IMR-90 (cell line): ENCODE results near the gene OMD. TPM values are rescaled to one million over a fixed set of nuclear protein-coding genes. Genes with fewer than 3 reads are reported as not detected.

Experiments used
- ATAC-seq: fragments of 200-7000 bp; cut with Tn5 transposase; 2 replicates; pipeline ENCODE4 v1.9.1; 2020; ENCODE audit warnings: low read depth, mild to moderate bottlenecking, moderate library complexity
- BruUV-seq: library from RNA; stranded (reverse); fragments of 400-500 nt; replicated peaks from 2 replicates; lab custom pipeline; 2021; lab: Mats Ljungman, UMichigan
- CTCF ChIA-PET: fragments of 300-600 bp; formaldehyde crosslinking; extraction: SDS; loops from one replicate; lab custom pipeline; 2021; ENCODE audit warnings: antibody characterized with exemption; lab: Yijun Ruan, JAX
- POLR2A ChIA-PET: fragments of 300-600 bp; sonication (Branson Sonifier 250); formaldehyde crosslinking; loops from one replicate; lab custom pipeline; 2022; ENCODE audit warnings: antibody characterized with exemption; ENCODE audit not compliant: unreplicated experiment; lab: Charles Lee
- DNase-seq: peaks from one replicate; pipeline ENCODE4 v3.0.0; 2013
- H2AFZ ChIP-seq: replicated peaks from 2 replicates; pipeline ENCODE3; 2013; ENCODE audit warnings: low read length, mild to moderate bottlenecking; ENCODE audit not compliant: poor library complexity
- H2AK5ac ChIP-seq: 2 replicates; pipeline ENCODE4 v1.6.1; 2013; ENCODE audit warnings: low read depth, low read length, inconsistent platforms
- H2AK9ac ChIP-seq: replicated peaks from 2 replicates; pipeline ENCODE3; 2013; ENCODE audit warnings: mild to moderate bottlenecking, low read depth, low read length, moderate library complexity; ENCODE audit not compliant: poor library complexity
- H2BK120ac ChIP-seq: 2 replicates; pipeline ENCODE4 v1.6.1; 2013; ENCODE audit warnings: low read depth, low read length, inconsistent platforms
- H2BK15ac ChIP-seq: 3 replicates; pipeline ENCODE4 v1.6.1; 2013; ENCODE audit warnings: low read depth, low read length, inconsistent platforms
- H2BK20ac ChIP-seq: 2 replicates; pipeline ENCODE4 v1.6.1; 2013; ENCODE audit warnings: low read depth, mild to moderate bottlenecking, inconsistent platforms, low read length, moderate library complexity
- H2BK5ac ChIP-seq: 2 replicates; pipeline ENCODE4 v1.6.1; 2013; ENCODE audit warnings: mild to moderate bottlenecking, low read depth, low read length, inconsistent platforms; ENCODE audit not compliant: poor library complexity, severe bottlenecking
- H3K14ac ChIP-seq: replicated peaks from 2 replicates; pipeline ENCODE4 v1.6.1; 2013; ENCODE audit warnings: low read depth, low read length, inconsistent platforms
- H3K18ac ChIP-seq: 2 replicates; pipeline ENCODE4 v1.6.1; 2013; ENCODE audit warnings: low read depth, low read length, control low read depth
- H3K23ac ChIP-seq: 2 replicates; pipeline ENCODE4 v1.6.1; 2013; ENCODE audit warnings: low read depth, low read length, inconsistent platforms
- H3K27ac ChIP-seq: 2 replicates; pipeline ENCODE4 v1.5.1; 2013; ENCODE audit warnings: mild to moderate bottlenecking, control low read depth, low read length; ENCODE audit not compliant: insufficient read depth
- H3K27me3 ChIP-seq: 2 replicates; pipeline ENCODE4 v1.6.1; 2013; ENCODE audit warnings: low read length; ENCODE audit not compliant: control insufficient read depth, insufficient read depth
- H3K36me3 ChIP-seq: 2 replicates; pipeline ENCODE4 v1.6.1; 2013; ENCODE audit warnings: low read length, mixed read lengths; ENCODE audit not compliant: control insufficient read depth, insufficient read depth
- H3K4ac ChIP-seq: 2 replicates; pipeline ENCODE4 v1.6.1; 2013; ENCODE audit warnings: low read depth, low read length, inconsistent platforms
- H3K4me1 ChIP-seq: 2 replicates; pipeline ENCODE4 v1.6.1; 2013; ENCODE audit warnings: low read length, mixed read lengths; ENCODE audit not compliant: control insufficient read depth, insufficient read depth
- H3K4me2 ChIP-seq: 2 replicates; pipeline ENCODE4 v1.6.1; 2013; ENCODE audit warnings: low read depth, mild to moderate bottlenecking, control low read depth, low read length, moderate library complexity
- H3K4me3 ChIP-seq: 2 replicates; pipeline ENCODE4 v1.5.1; 2013; ENCODE audit warnings: low read depth, mild to moderate bottlenecking, control low read depth, low read length, moderate library complexity; ENCODE audit not compliant: insufficient read depth
- H3K56ac ChIP-seq: 2 replicates; pipeline ENCODE4 v1.6.1; 2013; ENCODE audit warnings: low read length, inconsistent platforms; ENCODE audit not compliant: insufficient read depth; ENCODE audit errors: extremely low read depth
- H3K79me1 ChIP-seq, 2 experiments: 2 replicates each; pipeline ENCODE4 v1.6.1; 2013; ENCODE audit warnings: low read length in 2 of 2, inconsistent platforms in 1 of 2, low read depth in 1 of 2
- H3K9ac ChIP-seq: 2 replicates; pipeline ENCODE4 v1.6.1; 2013; ENCODE audit warnings: low read depth, low read length, control low read depth
- H3K9me1 ChIP-seq: 2 replicates; pipeline ENCODE4 v1.6.1; 2013; ENCODE audit warnings: low read length, inconsistent platforms; ENCODE audit not compliant: insufficient read depth
- H3K9me3 ChIP-seq: 2 replicates; pipeline ENCODE4 v1.6.1; 2013; ENCODE audit warnings: low read length; ENCODE audit not compliant: control insufficient read depth, insufficient read depth
- H4K20me1 ChIP-seq: 2 replicates; pipeline ENCODE4 v1.6.1; 2013; ENCODE audit warnings: low read length, inconsistent platforms; ENCODE audit not compliant: insufficient read depth
- H4K5ac ChIP-seq: 2 replicates; pipeline ENCODE4 v1.6.1; 2013; ENCODE audit warnings: mild to moderate bottlenecking, low read depth, low read length, control low read depth
- H4K8ac ChIP-seq, 2 experiments: 2 replicates each; pipeline ENCODE4 v1.6.1; 2013; ENCODE audit warnings: low read depth in 2 of 2, low read length in 2 of 2, control low read depth in 1 of 2, inconsistent platforms in 1 of 2
- H4K91ac ChIP-seq: 2 replicates; pipeline ENCODE4 v1.6.1; 2013; ENCODE audit warnings: low read depth, low read length, inconsistent platforms; ENCODE audit not compliant: insufficient read depth
- BHLHE40 ChIP-seq: fragments of 150-350 bp; IDR thresholded peaks from 2 replicates; pipeline ENCODE4 v1.6.1; 2016; ENCODE audit warnings: mild to moderate bottlenecking, low read depth, low read length
- CEBPB ChIP-seq: IDR thresholded peaks from 2 replicates; pipeline ENCODE4 v1.6.1; 2012; ENCODE audit warnings: low read depth, low read length, improper control_type of control experiment
- CHD1 ChIP-seq: IDR thresholded peaks from 2 replicates; pipeline ENCODE4 v1.6.1; 2012; ENCODE audit warnings: low read depth, low read length, improper control_type of control experiment
- CTCF ChIP-seq: conservative IDR thresholded peaks from 2 replicates; pipeline ENCODE4 v1.5.1; 2012; ENCODE audit warnings: mild to moderate bottlenecking, low read depth, low read length, improper control_type of control experiment
- ELK1 ChIP-seq: fragments of 150-350 bp; IDR thresholded peaks from 2 replicates; pipeline ENCODE4 v1.6.1; 2016; ENCODE audit warnings: low read depth, mild to moderate bottlenecking, low read length, moderate library complexity, borderline replicate concordance
- FOS ChIP-seq: fragments of 150-350 bp; IDR thresholded peaks from 2 replicates; pipeline ENCODE4 v1.6.1; 2016; ENCODE audit warnings: low read depth, low read length
- MAFK ChIP-seq: IDR thresholded peaks from 2 replicates; pipeline ENCODE4 v1.6.1; 2012; ENCODE audit warnings: low read depth, low read length, improper control_type of control experiment
- MAZ ChIP-seq: IDR thresholded peaks from 2 replicates; pipeline ENCODE4 v1.6.1; 2012; ENCODE audit warnings: low read depth, mild to moderate bottlenecking, low read length, improper control_type of control experiment, moderate library complexity, borderline replicate concordance
- MXI1 ChIP-seq: IDR thresholded peaks from 2 replicates; pipeline ENCODE4 v1.6.1; 2012; ENCODE audit warnings: low read depth, mild to moderate bottlenecking, low read length, moderate library complexity, borderline replicate concordance
- NFE2L2 ChIP-seq: fragments of 150-350 bp; IDR thresholded peaks from 2 replicates; pipeline ENCODE4 v1.6.1; 2016; ENCODE audit warnings: low read depth, mild to moderate bottlenecking, low read length
- POLR2A ChIP-seq: IDR thresholded peaks from 2 replicates; pipeline ENCODE4 v1.6.1; 2012; ENCODE audit warnings: mild to moderate bottlenecking, low read depth, low read length
- RAD21 ChIP-seq: IDR thresholded peaks from 2 replicates; pipeline ENCODE4 v1.6.1; 2012; ENCODE audit warnings: low read length, improper control_type of control experiment
- RCOR1 ChIP-seq: IDR thresholded peaks from 2 replicates; pipeline ENCODE4 v1.6.1; 2012; ENCODE audit warnings: mild to moderate bottlenecking, low read length, improper control_type of control experiment; ENCODE audit not compliant: insufficient replicate concordance
- RFX5 ChIP-seq: IDR thresholded peaks from 2 replicates; pipeline ENCODE4 v1.8.0; 2012; ENCODE audit warnings: low read depth, mild to moderate bottlenecking, low read length, moderate library complexity
- SMC3 ChIP-seq: fragments of 150-350 bp; IDR thresholded peaks from 2 replicates; pipeline ENCODE4 v1.6.1; 2016; ENCODE audit warnings: low read depth, mild to moderate bottlenecking, antibody characterized with exemption, low read length, moderate library complexity
- USF2 ChIP-seq: fragments of 150-350 bp; IDR thresholded peaks from 2 replicates; pipeline ENCODE4 v1.6.1; 2017; ENCODE audit warnings: mild to moderate bottlenecking, antibody characterized with exemption, low read length, low read depth
- WGBS, 2 experiments: methylation state at CpG; one replicate each; pipeline versions ENCODE4 v1.1.5 to v1.1.7; 2013; ENCODE audit warnings: missing lambda C conversion rate in 2 of 2; ENCODE audit not compliant: insufficient read length in 1 of 2; ENCODE audit errors: extremely low coverage in 2 of 2; 5-methylcytosine and 5-hydroxymethylcytosine counted together
- dilution Hi-C: fragments of 300-500 bp; cut with HindIII; formaldehyde crosslinking; loops from one replicate; pipeline ENCODE4 v1.14.3; 2018; ENCODE audit warnings: low sequenced_read_pairs; ENCODE audit not compliant: unreplicated experiment
- in situ Hi-C: fragments of 300-500 bp; cut with MboI; formaldehyde crosslinking; loops from 3 replicates; pipeline ENCODE4 v1.14.3; 2019; ENCODE audit warnings: low sequenced_read_pairs, inconsistent platforms, mixed read lengths
- intact Hi-C: fragments of 100-400 bp; cut with micrococcal nuclease; formaldehyde crosslinking; loops from 2 replicates; pipeline ENCODE4 v1.10.0; 2022
- polyA plus RNA-seq, 3 experiments: library from polyadenylated mRNA; depleted of rRNA; stranded (reverse); fragments of >200 nt; gene quantifications; 2 replicates each; pipeline ENCODE4 v1.2.3, GENCODE V29; 2012; ENCODE audit warnings: low replicate concordance in 1 of 3
- total RNA-seq: library from RNA; depleted of rRNA; stranded (reverse); fragments of >200 nt; gene quantifications from 2 replicates; pipeline ENCODE4 v1.2.3, GENCODE V29; 2012

The OMD gene
- total and polyA plus RNA-seq, 2 of the 4 experiments (the other 2 are of a cell fraction), result not detected

GRCh38 chr9:92425474-92425873 lies 1.2 kb upstream of the OMD start:
- Histone ChIP-seq H3K4me3 (no peak overlapping the region), H3K27me3 (no peaks in the 10 kb centered on the region), H2AK5ac (no peak overlapping the region), H3K18ac (no peak overlapping the region), H4K20me1 (no peaks in the 10 kb centered on the region), H4K5ac (no peak overlapping the region), H4K8ac (no peak overlapping the region; a peak in 1 of 4 replicates), H2BK15ac (no peak overlapping the region), H2BK120ac (no peak overlapping the region), H3K9me3 (no peaks in the 10 kb centered on the region), H3K4me2 (no peak overlapping the region), H3K56ac (no peak overlapping the region), H2AFZ (no peak overlapping the region), H3K36me3 (no peaks in the 10 kb centered on the region), H3K14ac (no peak overlapping the region), H3K79me1 (no peaks in the 10 kb centered on the region), H3K4me1 (peaks cover 8% of the 10 kb centered on the region), H3K27ac (peak overlapping the region; percentile 62; the same call in 1 of the 2 replicates), H3K9ac (no peak overlapping the region), H2BK20ac (no peak overlapping the region), H3K4ac (no peak overlapping the region), H4K91ac (no peak overlapping the region), H2BK5ac (peak overlapping the region; percentile 53), H3K23ac (no peak overlapping the region), H2AK9ac (no peak overlapping the region), H3K9me1 (peaks cover 2% of the 10 kb centered on the region; the same call in 1 of the 2 replicates)
- DNase-seq, result peak; percentile 65
- no peak for TF ChIP-seq CTCF
- no peak for TF ChIP-seq POLR2A
- TF ChIP-seq RCOR1, result no peak
- no peak for TF ChIP-seq BHLHE40
- TF ChIP-seq MXI1, result no peak
- no peak for TF ChIP-seq MAZ
- TF ChIP-seq SMC3, result no peak
- no peak for TF ChIP-seq CHD1
- TF ChIP-seq CEBPB, result no peak
- TF ChIP-seq NFE2L2, result no peak
- no peak for TF ChIP-seq ELK1
- no peak for TF ChIP-seq FOS
- no peak for TF ChIP-seq RFX5
- TF ChIP-seq RAD21, result no peak
- TF ChIP-seq USF2, result no peak
- no peak for TF ChIP-seq MAFK
- no CpG with 5 or more reads among the region's 2 CpGs for whole genome bisulfite sequencing, 2 experiments
- ATAC-seq, result peak; percentile 50
- intact Hi-C loops (no loop called here), dilution Hi-C loops (no loop called here), in situ Hi-C loops (no loop called here)
- ChIA-PET POLR2A (no interaction called here), CTCF (interaction anchor here (1.0 kb wide), 1 partner anchor 156 kb away, joined by 3 read pairs; no protein-coding TSS in a partner anchor)
- no TSS peak for BruUV-seq
